DOHH2 (cell line): ENCODE measurements around the gene MECP2.

ENCODE experiments used
- H3F3A ChIP-seq: fragments of 200-600 bp; sonication (generic), shearing (Covaris generic); 2 replicates; pipeline ENCODE4 v1.6.0; 2016; ENCODE audit warnings: antibody characterized with exemption, mild to moderate bottlenecking; ENCODE audit not compliant: control insufficient read depth, insufficient read depth
- H3K27ac ChIP-seq: fragments of 200-600 bp; sonication (generic); 2 replicates; pipeline ENCODE4 v1.5.1; 2014; ENCODE audit warnings: low read depth, mild to moderate bottlenecking, low read length, moderate library complexity
- H3K27me3 ChIP-seq: fragments of 200-600 bp; sonication (generic); 2 replicates; pipeline ENCODE4 v1.6.1; 2014; ENCODE audit warnings: mild to moderate bottlenecking, low read length, mixed read lengths; ENCODE audit not compliant: control insufficient read depth
- H3K36me3 ChIP-seq: fragments of 200-600 bp; sonication (generic); 2 replicates; pipeline ENCODE4 v1.6.1; 2014; ENCODE audit warnings: mild to moderate bottlenecking, low read length, moderate library complexity, mixed read lengths; ENCODE audit not compliant: control insufficient read depth
- H3K4me1 ChIP-seq: fragments of 200-600 bp; sonication (generic); 2 replicates; pipeline ENCODE4 v1.6.1; 2014; ENCODE audit warnings: mild to moderate bottlenecking, low read length, mixed read lengths; ENCODE audit not compliant: control insufficient read depth
- H3K4me2 ChIP-seq: fragments of 200-600 bp; sonication (generic); 2 replicates; pipeline ENCODE4 v1.6.0; 2014; ENCODE audit warnings: mild to moderate bottlenecking, low read length, moderate library complexity
- H3K4me3 ChIP-seq: fragments of 200-600 bp; sonication (generic); 2 replicates; pipeline ENCODE4 v1.5.1; 2014; ENCODE audit warnings: mild to moderate bottlenecking, low read length, mixed read lengths
- H3K79me2 ChIP-seq: fragments of 200-600 bp; sonication (generic); 2 replicates; pipeline ENCODE4 v1.6.1; 2014; ENCODE audit warnings: mild to moderate bottlenecking, low read length, mixed read lengths; ENCODE audit not compliant: control insufficient read depth
- H3K9me2 ChIP-seq: fragments of 200-600 bp; sonication (generic); replicated peaks from 2 replicates; pipeline ENCODE4 v1.6.1; 2014; ENCODE audit warnings: mild to moderate bottlenecking, low read length, mixed read lengths; ENCODE audit not compliant: control insufficient read depth
- H3K9me3 ChIP-seq: fragments of 200-600 bp; sonication (generic); 2 replicates; pipeline ENCODE4 v1.6.1; 2014; ENCODE audit warnings: antibody characterized with exemption, low read length, mixed read lengths; ENCODE audit not compliant: control insufficient read depth, insufficient read depth
- H4K20me1 ChIP-seq: fragments of 200-600 bp; sonication (generic); 2 replicates; pipeline ENCODE4 v1.6.0; 2014; ENCODE audit warnings: low read depth, mild to moderate bottlenecking, antibody characterized with exemption, low read length, moderate library complexity; ENCODE audit not compliant: control insufficient read depth, insufficient read depth
- EZH2phosphoT487 ChIP-seq: fragments of 200-600 bp; sonication (generic); IDR thresholded peaks from 2 replicates; pipeline ENCODE4 v1.6.1; 2017; ENCODE audit warnings: borderline replicate concordance, mild to moderate bottlenecking, antibody characterized with exemption, low read length, moderate library complexity, mixed read lengths
- TF ChIP-seq, protein P1 (sequence below): fragments of 200-600 bp; sonication (generic); IDR thresholded peaks from one replicate; pipeline ENCODE4 v1.5.1; 2014; ENCODE audit warnings: antibody characterized with exemption, mild to moderate bottlenecking, low read depth, low read length; ENCODE audit not compliant: poor library complexity, severe bottlenecking

MECP2 gene

GRCh38 chrX:154023276-154024000 is 74.1 kb downstream of the MECP2 start:
- TF ChIP-seq, protein P1, sequence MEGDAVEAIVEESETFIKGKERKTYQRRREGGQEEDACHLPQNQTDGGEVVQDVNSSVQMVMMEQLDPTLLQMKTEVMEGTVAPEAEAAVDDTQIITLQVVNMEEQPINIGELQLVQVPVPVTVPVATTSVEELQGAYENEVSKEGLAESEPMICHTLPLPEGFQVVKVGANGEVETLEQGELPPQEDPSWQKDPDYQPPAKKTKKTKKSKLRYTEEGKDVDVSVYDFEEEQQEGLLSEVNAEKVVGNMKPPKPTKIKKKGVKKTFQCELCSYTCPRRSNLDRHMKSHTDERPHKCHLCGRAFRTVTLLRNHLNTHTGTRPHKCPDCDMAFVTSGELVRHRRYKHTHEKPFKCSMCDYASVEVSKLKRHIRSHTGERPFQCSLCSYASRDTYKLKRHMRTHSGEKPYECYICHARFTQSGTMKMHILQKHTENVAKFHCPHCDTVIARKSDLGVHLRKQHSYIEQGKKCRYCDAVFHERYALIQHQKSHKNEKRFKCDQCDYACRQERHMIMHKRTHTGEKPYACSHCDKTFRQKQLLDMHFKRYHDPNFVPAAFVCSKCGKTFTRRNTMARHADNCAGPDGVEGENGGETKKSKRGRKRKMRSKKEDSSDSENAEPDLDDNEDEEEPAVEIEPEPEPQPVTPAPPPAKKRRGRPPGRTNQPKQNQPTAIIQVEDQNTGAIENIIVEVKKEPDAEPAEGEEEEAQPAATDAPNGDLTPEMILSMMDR: no peak
- TF ChIP-seq EZH2phosphoT487: no peak
- Histone ChIP-seq H3K27ac (no peak overlapping the region), H3K4me3 (no peak overlapping the region), H3K79me2 (peaks cover 24% of the 10 kb centered on the region), H4K20me1 (no peaks in the 10 kb centered on the region), H3K4me2 (no peak overlapping the region), H3K4me1 (peaks cover 10% of the 10 kb centered on the region), H3K9me3 (no peaks in the 10 kb centered on the region), H3F3A (no peaks in the 10 kb centered on the region), H3K9me2 (no peaks in the 10 kb centered on the region), H3K36me3 (peaks cover 10% of the 10 kb centered on the region), H3K27me3 (peaks cover 3% of the 10 kb centered on the region; the same call in 1 of the 2 replicates)

- Histone ChIP-seq H3K9me2 (no peaks in the 10 kb centered on the region), H3K9me3 (no peaks in the 10 kb centered on the region), H3F3A (no peaks in the 10 kb centered on the region), H3K36me3 (peaks cover 20% of the 10 kb centered on the region), H3K4me1 (peaks cover 16% of the 10 kb centered on the region), H3K4me3 (no peak overlapping the region), H3K4me2 (no peak overlapping the region), H3K27me3 (peaks cover 3% of the 10 kb centered on the region; the same call in 1 of the 2 replicates), H3K27ac (no peak overlapping the region), H4K20me1 (no peaks in the 10 kb centered on the region), H3K79me2 (peaks cover 34% of the 10 kb centered on the region)
- TF ChIP-seq, protein P1: no peak
- no peak for TF ChIP-seq EZH2phosphoT487
Observed at GRCh38 chrX:154022108-154022507, 75.4 kb downstream of the MECP2 start.

GRCh38 chrX:154021131-154021611 is 76.3 kb downstream of the MECP2 start:
- peaks cover 16% of the 10 kb centered on the region for H3K4me1 ChIP-seq
- peak overlapping the region; percentile 89 for H3K4me3 ChIP-seq
- H3K4me2 ChIP-seq: peak overlapping the region; percentile 82
- peaks cover 37% of the 10 kb centered on the region for H3K79me2 ChIP-seq
- H3K36me3 ChIP-seq: peaks cover 27% of the 10 kb centered on the region
- no peaks in the 10 kb centered on the region for H4K20me1 ChIP-seq
- TF ChIP-seq EZH2phosphoT487: no peak
- TF ChIP-seq, protein P1: no peak
- H3K9me2 ChIP-seq: no peaks in the 10 kb centered on the region
- no peaks in the 10 kb centered on the region for H3F3A ChIP-seq
- H3K27me3 ChIP-seq: peaks cover 3% of the 10 kb centered on the region; the same call in 1 of the 2 replicates
- H3K9me3 ChIP-seq: no peaks in the 10 kb centered on the region
- peak overlapping the region; percentile 61 for H3K27ac ChIP-seq
